HEK293T (cell line): ENCODE data around the gene TIMM22.

ENCODE experiments used
- CTCF ChIA-PET: fragments of 350-600 bp; formaldehyde crosslinking; extraction: SDS; loops from one replicate; lab custom pipeline; 2021; ENCODE audit warnings: antibody characterized with exemption, inconsistent platforms; lab: Yijun Ruan, JAX
- POLR2A ChIA-PET: fragments of 350-600 bp; formaldehyde crosslinking; extraction: SDS; loops from one replicate; lab custom pipeline; 2020; ENCODE audit warnings: antibody characterized with exemption, inconsistent platforms; lab: Yijun Ruan, JAX
- DNase-seq: peaks from one replicate; pipeline ENCODE4 v3.0.0; 2012; ENCODE audit warnings: mixed read lengths; ENCODE audit errors: extremely low spot score
- ARNT ChIP-seq: fragments of 450-650 bp; IDR thresholded peaks from 2 replicates; pipeline ENCODE4 v1.6.1; 2017; ENCODE audit warnings: mild to moderate bottlenecking
- BHLHE40 ChIP-seq: fragments of 450-650 bp; IDR thresholded peaks from 2 replicates; pipeline ENCODE4 v1.6.1; 2016; ENCODE audit warnings: mild to moderate bottlenecking, moderate library complexity, borderline replicate concordance
- CTBP1 ChIP-seq: fragments of 450-650 bp; IDR thresholded peaks from 2 replicates; pipeline ENCODE4 v1.6.1; 2016; ENCODE audit warnings: borderline replicate concordance
- ELF4 ChIP-seq: fragments of 450-650 bp; IDR thresholded peaks from 2 replicates; pipeline ENCODE4 v1.6.1; 2017; ENCODE audit warnings: antibody characterized with exemption
- FOXA1 ChIP-seq: fragments of 450-650 bp; IDR thresholded peaks from 2 replicates; pipeline ENCODE4 v1.6.1; 2016; ENCODE audit warnings: mild to moderate bottlenecking
- FOXK2 ChIP-seq: fragments of 450-650 bp; IDR thresholded peaks from 2 replicates; pipeline ENCODE4 v1.6.1; 2016; ENCODE audit warnings: mild to moderate bottlenecking
- FOXM1 ChIP-seq: fragments of 450-650 bp; IDR thresholded peaks from 2 replicates; pipeline ENCODE4 v1.6.1; 2017; ENCODE audit warnings: mild to moderate bottlenecking, borderline replicate concordance
- HDGF ChIP-seq: fragments of 450-650 bp; IDR thresholded peaks from 2 replicates; pipeline ENCODE4 v1.6.1; 2017; ENCODE audit warnings: antibody characterized with exemption, borderline replicate concordance
- L3MBTL2 ChIP-seq: fragments of 450-650 bp; conservative IDR thresholded peaks from 2 replicates; pipeline ENCODE4 v1.6.1; 2016; ENCODE audit warnings: mild to moderate bottlenecking
- LEF1 ChIP-seq: fragments of 450-650 bp; IDR thresholded peaks from 2 replicates; pipeline ENCODE4 v1.6.1; 2017; ENCODE audit warnings: mild to moderate bottlenecking, borderline replicate concordance
- NFRKB ChIP-seq: fragments of 450-650 bp; IDR thresholded peaks from 2 replicates; pipeline ENCODE4 v1.6.1; 2016; ENCODE audit warnings: mild to moderate bottlenecking, moderate library complexity
- SP1 ChIP-seq: fragments of 450-650 bp; IDR thresholded peaks from 2 replicates; pipeline ENCODE4 v1.6.1; 2017
- SUZ12 ChIP-seq: fragments of 450-650 bp; IDR thresholded peaks from 2 replicates; pipeline ENCODE4 v1.6.1; 2016; ENCODE audit warnings: mild to moderate bottlenecking
- TARDBP ChIP-seq: fragments of 450-650 bp; IDR thresholded peaks from 2 replicates; pipeline ENCODE4 v1.6.1; 2016
- ZNF384 ChIP-seq: fragments of 450-650 bp; IDR thresholded peaks from 2 replicates; pipeline ENCODE4 v1.6.1; 2016
- TF ChIP-seq, protein P1 (sequence below): fragments of 450-650 bp; IDR thresholded peaks from 2 replicates; pipeline ENCODE4 v1.6.1; 2016

The TIMM22 gene

DNA sequence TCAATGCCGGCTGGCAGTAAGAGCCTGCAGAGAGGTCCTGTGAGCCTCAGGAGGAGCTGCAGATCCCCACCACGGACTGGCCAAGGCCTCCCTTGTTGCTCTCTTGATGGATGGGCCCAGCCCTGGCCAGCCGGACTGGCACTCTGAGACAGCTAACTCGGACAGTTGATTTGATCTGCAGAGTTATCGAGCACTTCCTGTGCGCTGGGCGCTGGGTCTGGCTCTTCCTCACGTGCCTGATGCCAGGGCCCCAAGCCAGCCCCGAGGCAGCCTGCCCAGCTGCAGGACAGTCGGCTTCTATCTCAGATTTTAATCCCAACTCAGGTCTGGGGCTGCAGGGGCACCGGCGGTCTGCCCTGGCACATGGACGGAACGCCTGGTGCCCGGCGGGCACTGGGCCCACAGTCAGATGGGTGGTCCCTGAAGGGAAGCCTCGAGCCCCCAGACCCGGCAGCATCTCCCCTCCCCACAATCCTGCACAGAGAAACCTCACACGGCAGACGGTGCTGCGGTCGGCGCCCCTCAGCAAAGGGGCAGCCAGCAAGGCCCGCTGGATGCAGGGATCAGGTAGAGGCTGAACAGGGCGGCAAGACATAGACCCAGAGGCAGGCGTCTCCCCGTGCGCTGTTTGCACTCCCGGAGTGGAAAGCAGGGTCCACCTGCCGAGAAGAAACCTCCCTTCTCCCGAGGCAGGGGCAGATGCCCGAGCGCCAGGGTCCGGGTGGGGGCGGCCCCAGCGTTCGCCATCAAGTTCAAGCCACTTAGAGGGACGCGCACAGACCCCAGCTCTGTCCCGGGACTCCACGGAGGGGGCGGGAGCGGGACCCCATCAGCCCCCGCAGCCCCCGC is 34.0 kb downstream of the TIMM22 start:
- DNase-seq: no peak
- CTCF ChIA-PET: no interaction called here
- TF ChIP-seq FOXK2: no peak
- no peak for TF ChIP-seq ZNF384
- no peak for TF ChIP-seq HDGF
- TF ChIP-seq, protein P1, sequence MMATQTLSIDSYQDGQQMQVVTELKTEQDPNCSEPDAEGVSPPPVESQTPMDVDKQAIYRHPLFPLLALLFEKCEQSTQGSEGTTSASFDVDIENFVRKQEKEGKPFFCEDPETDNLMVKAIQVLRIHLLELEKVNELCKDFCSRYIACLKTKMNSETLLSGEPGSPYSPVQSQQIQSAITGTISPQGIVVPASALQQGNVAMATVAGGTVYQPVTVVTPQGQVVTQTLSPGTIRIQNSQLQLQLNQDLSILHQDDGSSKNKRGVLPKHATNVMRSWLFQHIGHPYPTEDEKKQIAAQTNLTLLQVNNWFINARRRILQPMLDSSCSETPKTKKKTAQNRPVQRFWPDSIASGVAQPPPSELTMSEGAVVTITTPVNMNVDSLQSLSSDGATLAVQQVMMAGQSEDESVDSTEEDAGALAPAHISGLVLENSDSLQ: no peak
- TF ChIP-seq SUZ12: no peak
- no peak for TF ChIP-seq CTBP1
- TF ChIP-seq TARDBP: no peak
- no peak for TF ChIP-seq NFRKB
- TF ChIP-seq SP1: no peak
- no peak for TF ChIP-seq BHLHE40
- no peak for TF ChIP-seq ARNT
- no peak for TF ChIP-seq LEF1
- no peak for TF ChIP-seq FOXA1
- TF ChIP-seq ELF4: no peak
- no peak for TF ChIP-seq L3MBTL2
- no peak for TF ChIP-seq FOXM1
- POLR2A ChIA-PET: no interaction called here

DNA sequence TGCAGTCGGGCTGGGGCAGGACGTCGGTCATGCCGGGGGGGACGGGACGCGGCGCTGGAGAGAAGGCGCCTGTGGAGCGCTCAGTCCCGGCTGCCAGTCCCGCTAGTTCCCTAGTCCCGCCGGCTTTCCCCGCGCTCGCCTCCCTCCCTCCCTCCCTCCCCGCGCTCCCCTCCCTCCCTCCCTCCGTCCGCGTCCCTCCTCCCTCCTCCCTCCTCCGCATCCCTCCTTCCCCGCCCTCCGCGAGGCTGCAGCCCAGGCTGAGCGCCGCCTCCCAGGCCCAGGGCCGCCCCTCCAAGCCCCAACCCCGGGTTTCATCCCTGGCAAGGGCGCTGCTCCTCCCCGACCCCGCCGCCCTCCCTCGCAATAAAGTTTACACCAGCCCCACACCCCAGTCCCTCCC is 34.8 kb downstream of the TIMM22 start:
- CTCF ChIA-PET: no interaction called here
- no peak for TF ChIP-seq SP1
- TF ChIP-seq ZNF384: no peak
- TF ChIP-seq NFRKB: no peak
- no peak for TF ChIP-seq CTBP1
- no peak for DNase-seq
- POLR2A ChIA-PET: no interaction called here

DNA sequence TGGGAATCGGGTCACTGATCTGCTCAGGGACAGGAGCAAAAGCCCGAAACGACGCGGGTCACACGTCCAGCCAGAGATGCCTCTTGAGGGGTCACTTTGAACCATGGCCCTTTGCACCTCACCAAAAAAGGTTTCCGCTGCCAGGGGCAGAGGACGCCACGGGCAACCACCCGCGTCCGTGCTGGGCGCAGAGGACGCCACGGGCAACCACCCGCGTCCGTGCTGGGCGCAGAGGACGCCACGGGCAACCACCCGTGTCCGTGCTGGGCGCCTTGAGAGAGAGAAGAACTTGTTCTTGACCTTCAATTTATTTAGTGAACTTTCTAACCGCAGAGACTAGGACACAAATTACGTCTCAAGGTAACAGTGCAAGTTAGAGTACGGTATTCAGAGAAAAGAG is 35.5 kb downstream of the TIMM22 start:
- ChIA-PET CTCF (no interaction called here), POLR2A (no interaction called here)
- TF ChIP-seq FOXA1: no peak
- TF ChIP-seq FOXK2: no peak
- TF ChIP-seq SUZ12: no peak
- no peak for TF ChIP-seq ELF4
- no peak for TF ChIP-seq HDGF
- TF ChIP-seq, protein P1: no peak
- DNase-seq: no peak

DNA sequence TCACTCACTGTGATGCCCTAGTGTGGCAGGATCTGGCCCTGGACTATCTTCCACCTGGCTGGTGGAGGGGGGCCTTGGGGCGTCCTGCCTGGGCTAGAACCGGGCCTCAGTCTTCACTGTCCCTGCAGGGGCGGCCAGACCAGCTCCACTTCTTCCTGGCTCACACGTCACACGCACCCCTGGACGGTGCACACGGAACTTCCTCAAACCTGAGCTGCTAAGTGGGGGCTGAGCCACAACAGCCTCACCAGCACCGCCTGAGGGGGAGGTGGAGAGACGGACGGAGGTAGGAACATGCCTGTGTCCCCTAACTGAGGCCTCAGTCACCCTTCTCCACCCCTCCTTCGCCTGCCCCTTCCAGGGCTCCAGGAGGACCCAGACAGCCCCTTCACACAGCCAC is 36.6 kb downstream of the TIMM22 start:
- DNase-seq: no peak
- ChIA-PET CTCF (no interaction called here), POLR2A (no interaction called here)
- TF ChIP-seq LEF1 (no peak), SP1 (no peak), CTBP1 (no peak), FOXM1 (no peak), L3MBTL2 (no peak), FOXK2 (no peak), ZNF384 (no peak), TARDBP (no peak), SUZ12 (no peak), ARNT (no peak), ELF4 (no peak), BHLHE40 (no peak), FOXA1 (no peak), HDGF (no peak), NFRKB (no peak)
- TF ChIP-seq, protein P1: no peak

DNA sequence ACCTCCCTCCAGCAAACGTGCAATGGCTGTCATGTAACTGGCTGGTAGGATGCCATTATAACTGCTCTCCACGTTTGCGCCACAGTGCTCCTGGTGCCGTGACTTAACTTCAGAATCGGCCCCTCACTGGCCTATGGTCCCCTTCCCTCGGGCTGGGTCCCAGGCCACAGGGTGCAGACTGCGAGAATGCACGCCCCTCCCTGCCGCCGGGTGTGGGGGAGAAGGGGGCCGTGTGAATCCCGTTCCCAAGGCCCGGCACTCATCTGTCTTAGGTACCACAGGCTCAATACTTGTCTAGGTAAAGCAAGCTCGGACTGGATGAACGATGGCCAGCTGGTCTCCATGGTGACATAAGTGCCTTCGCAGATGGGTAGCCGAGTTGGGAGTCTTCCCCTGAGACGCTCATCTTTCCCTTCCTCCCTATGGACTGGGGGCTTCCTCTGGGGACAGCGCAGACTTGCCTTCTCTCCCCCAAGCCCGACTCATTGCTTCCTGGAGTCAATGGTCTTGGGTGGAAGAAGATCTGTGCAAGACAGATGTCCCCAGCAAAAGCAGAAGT is 37.8 kb downstream of the TIMM22 start:
- ChIA-PET POLR2A (no interaction called here), CTCF (interaction anchor here (0.7 kb wide), 1 partner anchor 8 kb away, joined by 3 read pairs; no protein-coding TSS in a partner anchor)
- DNase-seq: no peak
- TF ChIP-seq HDGF (no peak), NFRKB (no peak), ARNT (no peak), L3MBTL2 (no peak), TARDBP (no peak), SP1 (no peak), SUZ12 (no peak), ZNF384 (no peak), LEF1 (no peak), FOXK2 (no peak), ELF4 (no peak), CTBP1 (no peak), FOXM1 (no peak), FOXA1 (no peak), BHLHE40 (no peak)
- TF ChIP-seq, protein P1: no peak
